ENCODE measurements around the gene FANK1. TPM values are rescaled to one million over a fixed set of nuclear protein-coding genes. Genes with fewer than 3 reads are reported as not detected.
"Not testable (repeated sequence)": the region's sequence is repeated elsewhere in the genome, so short reads cannot be mapped to it uniquely, and the experiment has no call there.

The FANK1 gene
- total RNA-seq, 4 donors from 2014 or later: 0.26 to 6.8 (median 4.6) TPM

DNA sequence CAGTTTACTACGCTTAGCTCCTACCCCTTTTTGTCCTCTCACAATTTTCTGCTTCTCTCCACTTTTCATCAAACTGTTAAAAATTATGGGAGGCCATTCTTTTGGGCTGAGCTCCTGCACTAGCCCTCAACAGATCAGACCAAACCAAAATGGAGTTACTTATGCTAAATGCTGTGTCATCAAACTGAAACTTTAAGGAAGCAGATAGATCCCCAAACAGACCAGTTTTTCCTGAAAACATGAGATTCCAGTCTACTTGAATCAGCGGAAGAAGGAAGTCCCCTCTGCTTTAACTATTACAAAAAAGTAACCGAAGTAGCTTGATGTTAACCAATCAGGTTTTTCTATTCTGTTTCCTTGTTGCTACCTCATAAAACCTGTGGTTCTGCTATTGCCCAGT, 20.6 kb downstream of the FANK1 start:
- DNase-seq: no peak
- Histone ChIP-seq H3K36me3 (no peaks in the 10 kb centered on the region), H3K4me3 (no peak overlapping the region), H3K4me1 (no peaks in the 10 kb centered on the region), H3K27me3 (no peaks in the 10 kb centered on the region), H3K9me3 (no peaks in the 10 kb centered on the region), H3K27ac (no peak overlapping the region)
- intact Hi-C loops (cut with DNase I; ENCODE audit: low total_unique reads): no loop called here
- TF ChIP-seq POLR2A (IDR thresholded peaks at IDR 0.05): no peak
- TF ChIP-seq, protein P1, sequence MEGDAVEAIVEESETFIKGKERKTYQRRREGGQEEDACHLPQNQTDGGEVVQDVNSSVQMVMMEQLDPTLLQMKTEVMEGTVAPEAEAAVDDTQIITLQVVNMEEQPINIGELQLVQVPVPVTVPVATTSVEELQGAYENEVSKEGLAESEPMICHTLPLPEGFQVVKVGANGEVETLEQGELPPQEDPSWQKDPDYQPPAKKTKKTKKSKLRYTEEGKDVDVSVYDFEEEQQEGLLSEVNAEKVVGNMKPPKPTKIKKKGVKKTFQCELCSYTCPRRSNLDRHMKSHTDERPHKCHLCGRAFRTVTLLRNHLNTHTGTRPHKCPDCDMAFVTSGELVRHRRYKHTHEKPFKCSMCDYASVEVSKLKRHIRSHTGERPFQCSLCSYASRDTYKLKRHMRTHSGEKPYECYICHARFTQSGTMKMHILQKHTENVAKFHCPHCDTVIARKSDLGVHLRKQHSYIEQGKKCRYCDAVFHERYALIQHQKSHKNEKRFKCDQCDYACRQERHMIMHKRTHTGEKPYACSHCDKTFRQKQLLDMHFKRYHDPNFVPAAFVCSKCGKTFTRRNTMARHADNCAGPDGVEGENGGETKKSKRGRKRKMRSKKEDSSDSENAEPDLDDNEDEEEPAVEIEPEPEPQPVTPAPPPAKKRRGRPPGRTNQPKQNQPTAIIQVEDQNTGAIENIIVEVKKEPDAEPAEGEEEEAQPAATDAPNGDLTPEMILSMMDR (IDR thresholded peaks at IDR 0.05): no peak

DNA sequence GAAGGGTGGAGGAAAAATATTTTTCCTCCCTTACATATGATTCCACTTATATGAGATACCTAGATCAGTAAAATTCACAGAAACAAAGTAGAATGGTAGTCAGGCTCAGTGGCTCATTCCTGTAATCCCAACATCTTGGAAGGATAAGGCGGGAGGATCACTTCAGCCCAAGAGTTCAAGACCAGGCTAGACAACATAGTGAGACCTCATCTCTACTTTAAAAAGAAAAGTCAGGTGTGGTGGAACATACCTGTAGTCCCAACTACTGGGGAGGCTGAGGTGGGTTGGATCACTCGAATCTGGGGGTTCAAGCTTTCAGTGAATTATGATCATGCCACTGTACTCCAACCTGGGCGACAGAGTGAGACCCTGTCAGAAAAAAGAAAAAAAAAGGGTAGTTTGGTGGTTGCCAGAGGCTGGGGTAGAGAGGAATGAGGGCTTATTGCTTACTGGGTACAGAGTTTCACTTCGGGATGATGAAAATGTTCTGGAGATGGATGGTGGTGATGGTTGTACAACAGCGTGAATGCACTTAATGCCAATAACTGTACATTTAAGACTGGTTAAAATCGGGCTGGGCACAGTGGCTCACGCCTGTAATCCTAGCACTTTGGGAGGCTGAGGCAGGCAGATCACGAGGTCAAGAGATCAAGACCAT, 21.5 kb downstream of the FANK1 start:
- H3K27me3 ChIP-seq; H3K4me1 ChIP-seq; H3K36me3 ChIP-seq; H3K4me3 ChIP-seq; DNase-seq; intact Hi-C loops (cut with DNase I; ENCODE audit: low total_unique reads); H3K27ac ChIP-seq; H3K9me3 ChIP-seq: not testable (repeated sequence)

DNA sequence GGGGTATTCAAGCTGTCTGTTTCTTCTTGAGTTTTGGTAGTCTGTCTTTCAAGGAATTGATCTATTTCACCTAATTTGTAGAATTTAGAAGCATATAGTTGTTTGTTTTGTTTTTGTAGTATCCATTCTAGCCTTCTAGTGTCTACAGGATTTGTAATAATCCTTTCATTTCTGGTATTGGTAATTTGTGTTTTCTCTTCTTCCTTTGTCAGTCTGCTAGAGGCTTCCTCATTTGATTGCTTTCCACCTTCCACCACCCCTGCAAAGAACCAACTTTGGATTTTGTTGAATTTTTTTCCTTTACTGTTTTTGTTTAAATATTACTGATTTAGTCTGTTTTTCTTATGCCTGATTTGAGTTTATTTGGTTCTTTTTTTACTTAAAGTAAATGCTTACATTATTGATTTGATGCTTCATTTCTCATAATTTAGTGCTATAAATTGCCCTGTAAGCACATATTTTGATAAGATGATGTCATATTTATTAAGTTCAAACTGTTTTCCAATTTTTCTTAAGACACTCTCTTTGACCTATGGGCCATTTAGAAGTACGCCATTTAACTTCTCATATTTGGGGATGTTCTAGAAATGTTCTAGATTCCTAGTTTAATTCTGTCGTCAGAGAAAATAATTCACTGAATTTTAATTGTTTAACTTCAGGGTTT, 25.4 kb downstream of the FANK1 start:
- H3K9me3 ChIP-seq; H3K4me1 ChIP-seq; H3K4me3 ChIP-seq; DNase-seq; H3K36me3 ChIP-seq; intact Hi-C loops (cut with DNase I; ENCODE audit: low total_unique reads); H3K27ac ChIP-seq; H3K27me3 ChIP-seq: not testable (repeated sequence)

DNA sequence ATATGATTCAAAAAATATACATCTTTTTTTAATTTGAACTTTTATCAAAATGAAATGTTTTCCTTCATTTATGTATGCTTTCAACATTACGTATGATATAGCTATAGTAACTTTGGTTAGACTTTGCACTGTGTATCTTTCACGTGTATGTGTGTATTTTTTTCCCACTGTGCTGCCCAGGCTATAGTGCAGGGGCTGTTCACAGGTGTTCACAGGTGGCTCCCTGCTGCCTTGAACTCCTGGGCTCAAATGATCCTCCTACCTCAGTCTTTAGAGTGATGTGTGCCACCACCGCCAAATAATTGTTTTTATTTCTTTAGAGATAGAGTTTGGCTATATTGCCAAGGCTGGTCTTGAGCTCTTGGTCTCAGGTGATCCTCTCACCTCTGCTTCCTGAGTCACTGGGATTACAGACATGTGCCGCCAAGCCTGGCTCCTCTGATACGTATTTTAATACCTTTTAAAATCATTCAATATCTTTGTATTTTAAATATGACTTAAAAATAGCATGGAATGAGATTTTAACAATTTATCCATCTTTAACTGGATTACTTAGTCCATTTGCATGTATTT, 29.0 kb downstream of the FANK1 start:
- intact Hi-C loops (cut with DNase I; ENCODE audit: low total_unique reads): no loop called here
- H3K36me3 ChIP-seq: no peaks in the 10 kb centered on the region
- H3K27ac ChIP-seq: no peak overlapping the region
- DNase-seq: no peak
- no peaks in the 10 kb centered on the region for H3K9me3 ChIP-seq
- H3K27me3 ChIP-seq: no peaks in the 10 kb centered on the region
- no peak overlapping the region for H3K4me3 ChIP-seq
- no peaks in the 10 kb centered on the region for H3K4me1 ChIP-seq
- TF ChIP-seq POLR2A (IDR thresholded peaks at IDR 0.05): no peak
- TF ChIP-seq, protein P1 (IDR thresholded peaks at IDR 0.05): no peak

DNA sequence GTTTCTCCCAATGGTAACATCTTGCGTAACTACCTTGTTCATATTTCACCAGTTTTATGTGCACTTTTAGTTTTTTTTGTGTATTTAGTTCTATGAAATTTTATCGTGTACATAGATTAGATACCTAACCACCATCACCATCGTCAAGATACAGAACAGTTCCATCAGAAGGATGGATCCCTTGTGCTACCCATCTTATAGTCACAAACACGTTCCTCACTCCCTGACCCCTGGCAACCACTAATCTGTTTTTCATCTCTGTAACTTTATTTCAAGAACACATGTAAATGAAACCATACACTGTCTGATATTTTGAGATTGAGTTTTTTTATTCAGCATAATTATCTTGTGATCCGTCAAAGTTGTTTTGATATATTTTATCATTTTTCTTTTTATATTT, 29.9 kb downstream of the FANK1 start:
- H3K4me3 ChIP-seq: no peak overlapping the region
- no peak overlapping the region for H3K27ac ChIP-seq
- no peaks in the 10 kb centered on the region for H3K4me1 ChIP-seq
- H3K9me3 ChIP-seq: no peaks in the 10 kb centered on the region
- no peak for TF ChIP-seq POLR2A (IDR thresholded peaks at IDR 0.05)
- TF ChIP-seq, protein P1 (IDR thresholded peaks at IDR 0.05): no peak
- H3K36me3 ChIP-seq: no peaks in the 10 kb centered on the region
- no peaks in the 10 kb centered on the region for H3K27me3 ChIP-seq
- DNase-seq: no peak
- intact Hi-C loops (cut with DNase I; ENCODE audit: low total_unique reads): no loop called here

DNA sequence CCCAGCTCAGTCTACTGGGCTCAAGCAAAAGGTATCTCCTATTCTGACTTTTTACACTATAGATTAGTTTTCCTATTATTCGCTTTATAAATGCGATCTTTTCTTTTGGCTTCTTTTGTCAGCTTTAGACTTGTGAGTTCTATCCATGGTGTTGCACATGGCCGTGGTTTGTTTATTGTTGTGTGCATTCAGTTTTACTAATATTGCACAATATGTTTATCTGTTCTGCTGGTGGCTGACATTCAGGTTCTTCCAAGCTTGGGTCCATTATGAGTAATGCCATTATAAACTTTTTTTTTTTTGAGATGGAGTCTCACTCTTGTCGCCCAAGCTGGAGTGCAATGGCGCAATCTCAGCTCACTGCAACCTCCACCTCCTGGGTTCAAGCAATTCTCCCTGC, 30.9 kb downstream of the FANK1 start:
- H3K4me3 ChIP-seq; intact Hi-C loops (cut with DNase I; ENCODE audit: low total_unique reads); H3K9me3 ChIP-seq; H3K27ac ChIP-seq; H3K36me3 ChIP-seq; H3K27me3 ChIP-seq; H3K4me1 ChIP-seq; DNase-seq: not testable (repeated sequence)

Data from uterus (tissue), 4 donors.